Stimulated activated effector memory CD8-positive, alpha-beta T cell treated with anti-CD3 and anti-CD28 coated beads, Interleukin-12 subunit alpha, Interleukin-12 subunit beta, amount 100 ng/mL, for 72 hours (primary cell): ENCODE results near the gene CENPVL1.

Source experiments
- ATAC-seq: fragments of 150-1000 bp; cut with Tn5 transposase; 2 replicates; pipeline ENCODE4 v1.10.0; 2021
- DNase-seq, 2 donors: peaks; one replicate each; pipeline ENCODE4 v3.0.0; 2021 to 2022; ENCODE audit warnings: low spot score in 2 of 2
- H3K27ac Mint-ChIP-seq: one replicate; pipeline ENCODE4 v1.8.0; 2022; ENCODE audit warnings: mild to moderate bottlenecking, mixed read lengths
- H3K36me3 Mint-ChIP-seq: one replicate; pipeline ENCODE4 v1.8.0; 2022; ENCODE audit warnings: mild to moderate bottlenecking, mixed read lengths
- H3K4me1 Mint-ChIP-seq: one replicate; pipeline ENCODE4 v1.8.0; 2022; ENCODE audit warnings: mixed read lengths
- H3K4me3 Mint-ChIP-seq: one replicate; pipeline ENCODE4 v1.8.0; 2022; ENCODE audit warnings: mild to moderate bottlenecking, mixed read lengths
- H3K9me3 Mint-ChIP-seq: one replicate; pipeline ENCODE4 v1.8.0; 2022; ENCODE audit warnings: mixed read lengths

The CENPVL1 gene

DNA sequence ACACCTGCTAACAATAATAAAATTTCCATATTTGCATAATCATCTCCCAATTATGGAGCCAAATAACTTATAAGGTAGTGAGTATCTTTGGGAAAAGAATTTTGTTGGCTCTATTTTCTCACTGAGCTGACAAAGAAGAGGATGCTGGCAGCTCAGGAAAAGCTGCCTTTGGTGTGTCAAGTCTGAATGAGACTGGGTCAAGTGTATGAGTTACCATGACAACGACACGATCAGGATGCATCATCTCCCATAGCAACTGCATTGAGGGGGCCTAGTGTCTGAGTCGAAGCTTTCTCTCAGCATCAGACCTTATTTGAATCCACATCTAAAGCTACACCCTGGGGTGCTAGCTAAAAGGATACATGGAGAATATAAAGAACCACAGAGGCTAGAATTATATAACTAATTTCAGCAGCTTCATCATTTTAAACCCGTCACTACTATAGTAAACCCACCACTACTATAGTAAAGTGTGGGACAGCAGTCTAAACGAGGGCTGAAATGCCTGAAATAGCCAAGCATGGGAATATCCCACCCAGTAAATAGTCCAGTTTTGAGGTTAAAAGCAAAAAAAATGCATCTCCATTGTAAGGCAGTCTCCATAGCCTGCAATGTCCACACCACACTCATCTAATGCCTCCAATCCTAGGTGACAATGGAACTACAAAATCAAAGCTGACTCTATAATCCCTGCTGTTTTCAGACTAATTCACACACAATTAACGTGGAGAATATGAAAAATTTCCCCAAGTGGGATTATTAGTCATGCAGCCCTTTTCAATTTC lies 48.9 kb downstream of the CENPVL1 start:
- H3K9me3 Mint-ChIP-seq: no peaks in the 10 kb centered on the region
- no peaks in the 10 kb centered on the region for H3K36me3 Mint-ChIP-seq
- no peak overlapping the region for H3K27ac Mint-ChIP-seq
- no peaks in the 10 kb centered on the region for H3K4me1 Mint-ChIP-seq
- DNase-seq: no peak
- H3K4me3 Mint-ChIP-seq: no peak overlapping the region
- no peak for ATAC-seq

GRCh38 chrX:51760657-51761056 lies 50.3 kb downstream of the CENPVL1 start:
- Mint-ChIP-seq H3K36me3 (no peaks in the 10 kb centered on the region), H3K4me3 (no peak overlapping the region), H3K27ac (no peak overlapping the region), H3K9me3 (no peaks in the 10 kb centered on the region), H3K4me1 (no peaks in the 10 kb centered on the region)
- ATAC-seq: no peak
- no peak for DNase-seq
